A549 (cell line): ENCODE data around the gene TMEM269. TPM values are rescaled to one million over a fixed set of nuclear protein-coding genes. Genes with fewer than 3 reads are reported as not detected.

Experiments used
- ATAC-seq, 2 experiments: fragments of 200-7000 bp in 1 of 2; fragments of >200 bp in 1 of 2; cut with Nextera tagmentation in 1 of 2; cut with Tn5 transposase in 1 of 2; 3 replicates each; pipeline versions ENCODE4 v1.8.0 to v1.9.1; 2018 to 2020; ENCODE audit warnings: mild to moderate bottlenecking in 1 of 2, moderate library complexity in 1 of 2
- CTCF ChIA-PET: fragments of 300-600 bp; sonication (Branson Sonifier 250); formaldehyde crosslinking; extraction: SDS; loops from one replicate; lab custom pipeline; 2021; ENCODE audit warnings: antibody characterized with exemption, inconsistent platforms; lab: Yijun Ruan, JAX
- POLR2A ChIA-PET: fragments of 350-600 bp; formaldehyde crosslinking; extraction: SDS; loops from one replicate; lab custom pipeline; 2021; ENCODE audit warnings: antibody characterized with exemption, inconsistent platforms; lab: Yijun Ruan, JAX
- DNase-seq, 2 experiments: peaks; one replicate each; pipeline versions ENCODE4 v3.0.0 to v3.0.0-alpha.2; 2011 to 2016; ENCODE audit warnings: low read depth in 1 of 2, low spot score in 1 of 2
- FAIRE-seq: peaks from 2 replicates; lab custom pipeline; 2011; peaks lifted over from hg19 to GRCh38; lab: Jason Lieb, UNC
- H3K27ac ChIP-seq, 2 experiments: fragments of >200 bp; sonication (Bioruptor Twin); formaldehyde crosslinking; 3 replicates each; pipeline ENCODE4 v1.5.1; 2016 to 2017
- H3K4me1 ChIP-seq: fragments of >200 bp; sonication (Bioruptor Twin); formaldehyde crosslinking; 3 replicates; pipeline ENCODE4 v1.6.1; 2016
- H3K4me2 ChIP-seq: fragments of >200 bp; sonication (Bioruptor Twin); formaldehyde crosslinking; 3 replicates; pipeline ENCODE4 v1.6.1; 2016
- H3K4me3 ChIP-seq: fragments of >200 bp; sonication (Bioruptor Twin); formaldehyde crosslinking; 3 replicates; pipeline ENCODE4 v1.5.1; 2016
- H3K9me3 ChIP-seq: fragments of >200 bp; sonication (Bioruptor Twin); formaldehyde crosslinking; 3 replicates; pipeline ENCODE4 v1.6.1; 2016
- BHLHE40 ChIP-seq: IDR thresholded peaks from 2 replicates; pipeline ENCODE4 v1.6.1; 2012; ENCODE audit warnings: low read depth, low read length, inconsistent platforms
- ESRRA ChIP-seq: fragments of 150-350 bp; IDR thresholded peaks from 2 replicates; pipeline ENCODE4 v1.6.1; 2014; ENCODE audit warnings: mild to moderate bottlenecking, low read length, borderline replicate concordance
- FOSL2 ChIP-seq, 2 experiments: fragments of 450-650 bp in 1 of 2; fragments of >200 bp in 1 of 2; sonication (Bioruptor Twin) in 1 of 2; formaldehyde crosslinking; IDR thresholded peaks; 2 replicates each; pipeline versions ENCODE4 v1.5.0 to v1.6.1; 2016 to 2020; ENCODE audit warnings: mild to moderate bottlenecking in 1 of 2, moderate library complexity in 1 of 2
- HDAC2 ChIP-seq: fragments of 200-600 bp; sonication (generic); IDR thresholded peaks from 2 replicates; pipeline ENCODE4 v1.6.1; 2016
- HOXA7 ChIP-seq: fragments of 250-450 bp; sonication (Bioruptor Pico); IDR thresholded peaks from 2 replicates; pipeline ENCODE4 v1.5.0; 2020; ENCODE audit warnings: mild to moderate bottlenecking, moderate library complexity
- HOXB5 ChIP-seq: fragments of 250-450 bp; sonication (Bioruptor Pico); IDR thresholded peaks from 2 replicates; pipeline ENCODE4 v1.5.0; 2020; ENCODE audit warnings: mild to moderate bottlenecking, moderate library complexity
- MYC ChIP-seq: IDR thresholded peaks from 2 replicates; pipeline ENCODE4 v1.6.1; 2012; ENCODE audit warnings: mild to moderate bottlenecking, inconsistent platforms, low read length, improper control_type of control experiment, borderline replicate concordance
- NFE2L2 ChIP-seq: fragments of 150-350 bp; conservative IDR thresholded peaks from 2 replicates; pipeline ENCODE4 v1.6.1; 2014; ENCODE audit warnings: low read length
- POLR2A ChIP-seq: IDR thresholded peaks from 2 replicates; pipeline ENCODE4 v1.6.1; 2012; ENCODE audit warnings: mild to moderate bottlenecking, low read length
- RARB ChIP-seq: fragments of 250-450 bp; sonication (Bioruptor Pico); IDR thresholded peaks from 2 replicates; pipeline ENCODE4 v1.8.0; 2021; ENCODE audit warnings: mild to moderate bottlenecking, moderate library complexity
- RCOR1 ChIP-seq: fragments of 150-350 bp; IDR thresholded peaks from 2 replicates; pipeline ENCODE4 v1.6.1; 2014; ENCODE audit warnings: antibody characterized with exemption, low read length, low read depth
- SMC3 ChIP-seq: fragments of >200 bp; sonication (Bioruptor Twin); formaldehyde crosslinking; IDR thresholded peaks from 3 replicates; pipeline ENCODE4 v1.6.1; 2018; ENCODE audit warnings: inconsistent platforms
- SREBF2 ChIP-seq: fragments of 450-650 bp; IDR thresholded peaks from 2 replicates; pipeline ENCODE4 v1.6.1; 2014; ENCODE audit warnings: mild to moderate bottlenecking, moderate library complexity
- WGBS: methylation state at CpG from one replicate; pipeline ENCODE4 v1.1.6; 2017; ENCODE audit errors: missing lambda C conversion rate; 5-methylcytosine and 5-hydroxymethylcytosine counted together
- polyA plus RNA-seq, 4 experiments: library from polyadenylated mRNA; depleted of rRNA in 3 of 4; stranded (reverse); fragments of >200 nt; fragmentation: RNase III in 1 of 4; extraction: RNeasy Plus Mini Kit Qiagen cat#74134 plus additional on column Dnase treatment in 1 of 4; gene quantifications; 2 replicates in 3 of 4; 3 replicates in 1 of 4; pipeline ENCODE4 v1.2.3, GENCODE V29; 2011 to 2017
- TF ChIP-seq, protein P1 (sequence below): fragments of 250-450 bp; sonication (Bioruptor Pico); IDR thresholded peaks from 2 replicates; pipeline ENCODE4 v1.5.0; 2021; ENCODE audit warnings: mild to moderate bottlenecking, moderate library complexity, borderline replicate concordance
- TF ChIP-seq, protein P2 (sequence below): fragments of >200 bp; sonication (Bioruptor Twin); formaldehyde crosslinking; IDR thresholded peaks from 3 replicates; pipeline ENCODE4 v1.6.1; 2016
- TF ChIP-seq, protein P3 (sequence below): fragments of >200 bp; sonication (Bioruptor Twin); formaldehyde crosslinking; IDR thresholded peaks from 2 replicates; pipeline ENCODE4 v1.6.1; 2016
- TF ChIP-seq, protein P4 (sequence below): IDR thresholded peaks from 2 replicates; pipeline ENCODE4 v1.6.1; 2012; ENCODE audit warnings: low read depth, borderline replicate concordance
- TF ChIP-seq, protein P5 (sequence below): IDR thresholded peaks from 2 replicates; pipeline ENCODE4 v1.6.1; 2012
- TF ChIP-seq, protein P6 (sequence below): IDR thresholded peaks from 2 replicates; pipeline ENCODE4 v1.6.1; 2012

TMEM269 gene
- polyA plus RNA-seq, 2 of the 4 experiments (the other 2 are of a cell fraction): 0.21 TPM

DNA sequence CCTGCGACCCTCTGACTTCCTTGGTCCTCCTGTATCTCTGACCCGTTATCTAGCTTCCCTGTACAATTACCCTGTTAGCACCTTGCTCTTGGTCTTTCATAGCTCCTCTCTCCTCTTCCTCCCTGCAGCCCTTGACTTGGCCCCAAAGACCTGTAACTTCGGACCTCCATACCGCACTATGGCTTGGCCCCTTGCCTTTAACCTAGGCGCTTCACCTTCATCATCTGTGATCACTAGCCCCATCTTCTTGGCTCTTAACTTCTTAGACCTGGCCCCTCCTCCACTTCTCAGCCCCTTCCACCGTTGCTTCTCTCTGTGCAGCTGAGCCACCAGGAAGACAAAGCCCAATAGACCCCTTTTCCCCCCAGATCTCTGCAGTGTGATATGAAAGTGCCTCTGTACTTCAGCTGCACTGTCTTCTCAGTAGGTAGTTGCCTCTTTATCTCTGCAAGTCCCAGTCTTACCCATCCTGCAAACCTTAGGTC is 62.4 kb downstream of the TMEM269 start (continued):
- TF ChIP-seq, protein P1, sequence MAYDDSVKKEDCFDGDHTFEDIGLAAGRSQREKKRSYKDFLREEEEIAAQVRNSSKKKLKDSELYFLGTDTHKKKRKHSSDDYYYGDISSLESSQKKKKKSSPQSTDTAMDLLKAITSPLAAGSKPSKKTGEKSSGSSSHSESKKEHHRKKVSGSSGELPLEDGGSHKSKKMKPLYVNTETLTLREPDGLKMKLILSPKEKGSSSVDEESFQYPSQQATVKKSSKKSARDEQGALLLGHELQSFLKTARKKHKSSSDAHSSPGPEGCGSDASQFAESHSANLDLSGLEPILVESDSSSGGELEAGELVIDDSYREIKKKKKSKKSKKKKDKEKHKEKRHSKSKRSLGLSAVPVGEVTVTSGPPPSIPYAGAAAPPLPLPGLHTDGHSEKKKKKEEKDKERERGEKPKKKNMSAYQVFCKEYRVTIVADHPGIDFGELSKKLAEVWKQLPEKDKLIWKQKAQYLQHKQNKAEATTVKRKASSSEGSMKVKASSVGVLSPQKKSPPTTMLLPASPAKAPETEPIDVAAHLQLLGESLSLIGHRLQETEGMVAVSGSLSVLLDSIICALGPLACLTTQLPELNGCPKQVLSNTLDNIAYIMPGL: no peak
- no peak for TF ChIP-seq SREBF2

DNA sequence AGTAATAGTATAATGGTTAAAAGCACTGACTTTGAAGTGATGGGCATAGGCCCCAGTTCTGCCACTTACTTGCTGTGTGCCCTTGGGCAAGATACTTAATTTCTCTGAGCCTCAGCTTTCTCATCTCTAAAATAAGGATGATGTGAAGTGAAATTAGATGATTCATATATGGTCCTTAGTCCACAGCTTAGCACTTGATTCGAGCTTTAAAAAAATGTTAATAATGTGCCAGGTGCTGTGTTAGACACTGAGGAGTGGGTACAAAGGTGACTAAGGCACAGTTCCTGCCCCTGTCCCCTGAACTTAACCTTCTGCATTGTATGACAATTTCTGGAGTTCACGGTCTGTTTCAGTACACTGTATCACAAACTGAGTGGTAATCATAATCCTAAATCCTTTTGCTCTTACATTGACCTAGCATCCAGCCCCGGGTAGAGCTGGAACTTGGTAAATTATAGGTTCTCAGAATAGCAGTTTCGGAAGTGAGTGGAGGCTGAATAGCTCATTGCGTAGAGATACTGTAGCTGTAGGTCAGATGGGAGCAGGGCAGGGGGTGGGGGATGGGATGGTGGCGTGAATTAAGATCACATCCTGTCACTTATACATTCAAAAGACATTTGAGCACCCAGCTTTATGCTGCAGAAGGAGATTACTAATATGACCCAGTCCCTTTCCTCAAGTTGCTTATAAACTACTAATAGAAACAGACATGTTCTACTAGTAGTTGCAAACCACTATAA is 63.1 kb downstream of the TMEM269 start:
- WGBS: 77% methylated on average over 6 of the region's 6 CpGs
- no peak for FAIRE-seq
- no peak for DNase-seq
- Histone ChIP-seq H3K4me1 (peaks cover 15% of the 10 kb centered on the region; the same call in 2 of the 3 replicates), H3K27ac (peak overlapping the region in 1 of 2 experiments; percentile 94; a peak in 1 of 6 replicates)
- TF ChIP-seq BHLHE40: no peak
- TF ChIP-seq, protein P2, sequence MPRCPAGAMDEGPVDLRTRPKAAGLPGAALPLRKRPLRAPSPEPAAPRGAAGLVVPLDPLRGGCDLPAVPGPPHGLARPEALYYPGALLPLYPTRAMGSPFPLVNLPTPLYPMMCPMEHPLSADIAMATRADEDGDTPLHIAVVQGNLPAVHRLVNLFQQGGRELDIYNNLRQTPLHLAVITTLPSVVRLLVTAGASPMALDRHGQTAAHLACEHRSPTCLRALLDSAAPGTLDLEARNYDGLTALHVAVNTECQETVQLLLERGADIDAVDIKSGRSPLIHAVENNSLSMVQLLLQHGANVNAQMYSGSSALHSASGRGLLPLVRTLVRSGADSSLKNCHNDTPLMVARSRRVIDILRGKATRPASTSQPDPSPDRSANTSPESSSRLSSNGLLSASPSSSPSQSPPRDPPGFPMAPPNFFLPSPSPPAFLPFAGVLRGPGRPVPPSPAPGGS: no peak
- no peak for TF ChIP-seq FOSL2 (IDR thresholded peaks at IDR 0.05)
- no peak for TF ChIP-seq FOSL2 (CRISPR knock-in tag; IDR thresholded peaks at IDR 0.05)
- no peak for TF ChIP-seq POLR2A
- TF ChIP-seq NFE2L2: no peak
- no peak for TF ChIP-seq HOXA7 (CRISPR knock-in tag)
- TF ChIP-seq, all 56 proteins: peak for 0
- Histone ChIP-seq H3K4me3 (peak overlapping the region; percentile 87; the same call in 1 of the 3 replicates), H3K9me3 (peaks cover 5% of the 10 kb centered on the region; the same call in 1 of the 3 replicates), H3K4me2 (peak overlapping the region; percentile 81)
- no peak for ATAC-seq
- ChIA-PET CTCF (interaction anchor here (1.7 kb wide), 1 partner anchor 71 kb away, joined by 11 read pairs; no protein-coding TSS in a partner anchor), POLR2A (no interaction called here)

DNA sequence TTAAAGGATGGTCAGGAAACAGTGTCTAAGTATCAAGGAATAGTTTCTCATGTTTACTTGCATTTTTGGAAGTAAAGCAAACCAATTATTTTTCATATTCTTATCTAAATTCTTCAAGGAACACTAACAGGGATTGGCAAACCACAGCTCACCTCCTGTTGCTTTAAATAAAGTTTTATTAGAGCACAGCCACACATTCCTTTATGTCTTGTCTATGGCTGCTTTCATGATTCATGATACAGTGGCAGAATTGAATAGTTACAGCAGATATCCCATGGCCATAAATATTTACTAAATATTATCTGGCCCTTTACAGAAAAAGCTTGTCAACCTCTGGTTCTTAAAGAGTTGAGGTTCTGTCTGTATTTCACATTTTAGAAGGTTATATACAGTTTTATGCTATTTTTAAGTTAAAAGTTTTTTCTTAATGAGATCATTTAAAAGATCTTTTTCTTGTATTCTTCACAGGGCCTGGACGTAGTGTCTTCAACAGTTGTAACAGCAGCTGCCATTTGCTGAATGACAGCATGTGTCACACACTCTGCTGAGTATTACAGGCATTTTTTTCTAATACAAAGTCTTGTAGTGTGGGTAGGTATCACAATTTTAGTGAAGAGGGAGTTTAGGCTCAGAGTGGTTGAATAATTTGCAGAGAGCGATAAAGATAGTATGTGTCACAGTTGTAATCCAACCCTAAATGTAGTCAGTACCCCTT is 64.2 kb downstream of the TMEM269 start:
- FAIRE-seq (no peak), ATAC-seq (no peak), DNase-seq (no peak)
- TF ChIP-seq, protein P3, sequence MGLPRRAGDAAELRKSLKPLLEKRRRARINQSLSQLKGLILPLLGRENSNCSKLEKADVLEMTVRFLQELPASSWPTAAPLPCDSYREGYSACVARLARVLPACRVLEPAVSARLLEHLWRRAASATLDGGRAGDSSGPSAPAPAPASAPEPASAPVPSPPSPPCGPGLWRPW: no peak
- TF ChIP-seq, protein P4, sequence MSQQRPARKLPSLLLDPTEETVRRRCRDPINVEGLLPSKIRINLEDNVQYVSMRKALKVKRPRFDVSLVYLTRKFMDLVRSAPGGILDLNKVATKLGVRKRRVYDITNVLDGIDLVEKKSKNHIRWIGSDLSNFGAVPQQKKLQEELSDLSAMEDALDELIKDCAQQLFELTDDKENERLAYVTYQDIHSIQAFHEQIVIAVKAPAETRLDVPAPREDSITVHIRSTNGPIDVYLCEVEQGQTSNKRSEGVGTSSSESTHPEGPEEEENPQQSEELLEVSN: no peak
- TF ChIP-seq, protein P5, sequence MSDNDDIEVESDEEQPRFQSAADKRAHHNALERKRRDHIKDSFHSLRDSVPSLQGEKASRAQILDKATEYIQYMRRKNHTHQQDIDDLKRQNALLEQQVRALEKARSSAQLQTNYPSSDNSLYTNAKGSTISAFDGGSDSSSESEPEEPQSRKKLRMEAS: no peak
- TF ChIP-seq SMC3: no peak
- Histone ChIP-seq H3K4me2 (no peak overlapping the region), H3K4me1 (peaks cover 15% of the 10 kb centered on the region; the same call in 2 of the 3 replicates), H3K9me3 (peaks cover 5% of the 10 kb centered on the region; the same call in 1 of the 3 replicates), H3K27ac (no peak overlapping the region), H3K4me3 (no peak overlapping the region)
- WGBS: 87% methylated on average over 2 of the region's 2 CpGs
- ChIA-PET CTCF (interaction anchor here (1.7 kb wide), 1 partner anchor 72 kb away, joined by 11 read pairs; no protein-coding TSS in a partner anchor), POLR2A (no interaction called here)

DNA sequence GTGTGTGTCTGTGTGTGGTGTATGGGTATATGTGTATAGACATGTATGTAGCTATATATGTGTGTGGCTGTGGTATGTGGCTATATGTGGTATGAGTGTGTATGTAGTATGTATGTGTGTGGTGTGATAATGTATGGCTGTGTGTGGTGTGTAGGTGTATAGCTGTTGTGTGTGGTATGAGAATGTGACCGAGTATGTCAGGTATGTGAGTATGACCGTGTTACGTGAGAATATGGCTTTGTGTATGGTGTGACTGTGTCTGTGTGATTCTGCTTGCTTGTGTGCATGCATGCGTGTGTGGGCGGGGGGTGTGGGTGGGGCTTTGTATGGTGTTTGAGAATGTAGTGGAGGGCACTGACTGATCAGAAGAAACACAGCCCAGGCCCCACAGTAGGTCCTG is 65.2 kb downstream of the TMEM269 start:
- Histone ChIP-seq H3K4me1 (peaks cover 15% of the 10 kb centered on the region; the same call in 2 of the 3 replicates), H3K9me3 (peaks cover 5% of the 10 kb centered on the region; the same call in 1 of the 3 replicates), H3K4me2 (no peak overlapping the region), H3K27ac (no peak overlapping the region), H3K4me3 (no peak overlapping the region)
- WGBS: 96% methylated on average over 3 of the region's 5 CpGs
- no peak for DNase-seq
- ATAC-seq: no peak
- ChIA-PET POLR2A (no interaction called here), CTCF (interaction anchor here (1.5 kb wide), 1 partner anchor 13 kb away, joined by 6 read pairs; no protein-coding TSS in a partner anchor)
- no peak for FAIRE-seq
- no peak for TF ChIP-seq HOXB5 (CRISPR knock-in tag)
- TF ChIP-seq, protein P1: no peak
- no peak for TF ChIP-seq MYC
- TF ChIP-seq, protein P6, sequence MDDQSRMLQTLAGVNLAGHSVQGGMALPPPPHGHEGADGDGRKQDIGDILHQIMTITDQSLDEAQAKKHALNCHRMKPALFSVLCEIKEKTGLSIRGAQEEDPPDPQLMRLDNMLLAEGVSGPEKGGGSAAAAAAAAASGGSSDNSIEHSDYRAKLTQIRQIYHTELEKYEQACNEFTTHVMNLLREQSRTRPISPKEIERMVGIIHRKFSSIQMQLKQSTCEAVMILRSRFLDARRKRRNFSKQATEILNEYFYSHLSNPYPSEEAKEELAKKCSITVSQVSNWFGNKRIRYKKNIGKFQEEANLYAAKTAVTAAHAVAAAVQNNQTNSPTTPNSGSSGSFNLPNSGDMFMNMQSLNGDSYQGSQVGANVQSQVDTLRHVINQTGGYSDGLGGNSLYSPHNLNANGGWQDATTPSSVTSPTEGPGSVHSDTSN: no peak
- no peak for TF ChIP-seq HDAC2
- no peak for TF ChIP-seq RCOR1
- no peak for TF ChIP-seq SMC3
- TF ChIP-seq, protein P2: no peak
- no peak for TF ChIP-seq RARB (CRISPR knock-in tag)
- TF ChIP-seq ESRRA: no peak
